HG03342 (cell line): ENCODE results near the gene ZNF615.
A peak's percentile ranks its signal among the peaks of the same experiment; 100 is the strongest.
"Not testable (repeated sequence)": the region's sequence is repeated elsewhere in the genome, so short reads cannot be mapped to it uniquely, and the experiment has no call there.

Source experiments
- ATAC-seq: cut with Tn5 transposase; IDR thresholded peaks from one replicate; pipeline ENCODE4 v1.9.1; 2021; ENCODE audit warnings: mild to moderate bottlenecking, moderate library complexity; ENCODE audit not compliant: unreplicated experiment

The ZNF615 gene

GRCh38 chr19:52007806-52008557 lies at the start of gene ZNF615:
ZNF615 (minus strand) TSS chr19:52008211; CDS start chr19:52003711, 4,500 bp downstream.
- peak; percentile 70 for ATAC-seq

- not testable (repeated sequence) for ATAC-seq
These were observed 48.5 kb upstream of the ZNF615 start for GRCh38 chr19:52056480-52056879.

GRCh38 chr19:52051736-52052135 lies 43.7 kb upstream of the ZNF615 start:
- ATAC-seq: not testable (repeated sequence)

GRCh38 chr19:52048555-52049501 lies 40.8 kb upstream of the ZNF615 start, which contains the start of gene ZNF432:
ZNF432 (minus strand) TSS chr19:52048838; CDS start chr19:52046868, 1,970 bp downstream.
- ATAC-seq: peak; percentile 90

GRCh38 chr19:52039169-52039568 lies 31.2 kb upstream of the ZNF615 start:
- no peak for ATAC-seq

- no peak for ATAC-seq
These were observed 26.2 kb upstream of the ZNF615 start for GRCh38 chr19:52034051-52034728.

GRCh38 chr19:52028780-52029123 lies 20.7 kb upstream of the ZNF615 start:
- peak; percentile 22 for ATAC-seq

DNA sequence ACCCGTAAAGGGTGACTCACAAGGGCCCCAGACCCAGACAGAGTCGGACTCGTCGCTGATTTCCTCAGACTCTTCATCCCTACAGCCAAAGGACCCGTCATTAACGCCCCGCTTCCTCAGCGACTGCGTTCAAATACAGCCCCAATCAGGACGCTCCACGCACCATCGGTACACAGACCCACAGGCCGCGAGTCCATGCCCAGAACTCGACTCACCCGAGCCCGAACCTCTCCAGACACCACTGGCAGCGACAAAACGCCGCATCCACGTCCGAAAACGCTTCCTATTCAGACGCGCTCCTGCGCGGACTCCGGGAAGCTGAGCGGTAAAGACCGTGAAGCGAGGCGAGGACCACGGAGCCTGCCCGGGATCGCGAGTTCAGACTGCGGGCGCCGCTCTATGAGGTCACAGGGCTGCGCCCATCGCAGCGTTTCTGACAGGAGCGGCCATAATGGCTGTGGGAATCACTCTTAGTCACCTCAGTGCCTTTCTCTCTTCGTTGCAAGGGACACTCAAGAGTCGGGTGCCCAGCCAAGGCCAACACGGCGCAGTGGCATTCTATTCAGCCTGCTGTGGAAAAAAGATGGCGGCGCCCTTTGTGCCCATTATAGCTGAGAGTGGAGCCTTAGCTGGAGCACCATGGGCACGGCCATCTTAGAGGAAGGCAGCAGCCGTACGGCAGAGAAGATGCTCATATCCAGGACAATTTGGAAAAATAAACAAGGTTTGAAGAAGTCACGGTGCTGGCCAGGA lies 20.2 kb upstream of the ZNF615 start, which contains the start of gene ZNF614:
Gene ZNF614 (minus strand): TSS at position 353 of the 753 bp plus-strand sequence. CDS start 2,634 bp downstream, outside the sequence.
- ATAC-seq: peak; percentile 78

DNA sequence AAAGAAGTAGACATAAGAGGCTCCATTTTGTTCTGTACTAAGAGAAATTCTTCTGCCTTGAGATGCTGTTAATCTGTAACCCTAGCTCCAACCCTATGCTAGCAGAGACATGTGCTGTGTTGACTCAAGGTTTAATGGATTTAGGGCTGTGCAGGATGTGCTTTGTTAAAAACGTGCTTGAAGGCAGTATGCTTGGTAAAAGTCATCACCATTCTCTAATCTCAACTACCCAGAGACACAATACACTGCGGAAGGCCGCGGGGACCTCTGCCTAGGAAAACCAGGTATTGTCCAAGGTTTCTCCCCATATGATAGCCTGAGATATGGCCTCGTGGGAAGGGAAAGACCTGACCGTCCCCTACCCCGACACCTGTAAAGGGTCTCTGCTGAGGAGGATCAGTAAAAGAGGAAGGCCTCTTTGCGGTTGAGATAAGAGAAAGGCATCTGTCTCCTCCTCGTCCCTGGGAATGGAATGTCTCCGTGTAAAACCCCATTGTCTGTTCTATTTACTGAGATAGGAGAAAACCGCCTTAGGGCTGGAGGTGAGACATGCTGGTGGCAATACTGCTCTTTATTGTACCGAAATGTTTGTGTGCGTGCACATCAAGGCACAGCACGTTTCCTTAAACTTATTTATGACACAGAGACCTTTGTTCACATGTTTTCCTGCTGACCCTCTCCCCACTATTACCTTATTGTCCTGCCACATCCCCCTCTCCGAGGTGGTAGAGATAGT lies 18.4 kb upstream of the ZNF615 start:
- not testable (repeated sequence) for ATAC-seq

DNA sequence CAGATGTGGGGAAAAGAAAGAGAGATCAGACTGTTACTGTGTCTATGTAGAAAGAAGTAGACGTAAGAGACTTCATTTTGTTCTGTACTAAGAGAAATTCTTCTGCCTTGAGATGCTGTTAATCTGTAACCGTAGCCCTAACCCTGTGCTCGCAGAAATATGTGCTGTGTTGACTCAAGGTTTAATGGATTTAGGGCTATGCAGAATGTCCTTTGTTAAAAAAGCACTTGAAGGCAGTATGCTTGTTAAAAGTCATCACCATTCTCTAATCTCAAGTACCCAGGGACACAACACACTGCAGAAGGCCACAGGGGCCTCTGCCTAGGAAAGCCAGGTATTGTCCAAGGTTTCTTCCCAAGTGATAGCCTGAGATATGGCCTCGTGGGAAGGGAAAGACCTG lies 16.5 kb upstream of the ZNF615 start:
- ATAC-seq: not testable (repeated sequence)

GRCh38 chr19:52022193-52022592 lies 14.2 kb upstream of the ZNF615 start:
- ATAC-seq: no peak

DNA sequence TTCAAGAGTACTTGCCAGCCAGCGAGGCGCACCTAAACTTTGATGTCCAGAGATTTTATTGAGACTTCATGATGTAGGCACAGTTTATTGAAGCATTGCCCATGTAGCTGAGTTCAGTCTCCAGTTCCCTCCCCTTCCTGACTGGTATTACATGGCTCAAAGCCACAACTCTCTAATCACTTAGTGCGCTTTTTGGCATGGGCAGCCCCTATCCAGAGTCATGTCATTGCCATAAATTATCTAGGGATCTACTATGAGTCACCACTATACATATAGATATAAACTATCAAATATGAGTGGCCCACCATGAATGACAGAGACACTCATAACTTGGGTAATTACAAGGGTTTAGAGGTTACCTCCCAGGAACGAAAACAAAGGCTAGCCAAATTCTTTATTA lies 12.5 kb upstream of the ZNF615 start:
- ATAC-seq: no peak

GRCh38 chr19:52010674-52011073 lies 2.7 kb upstream of the ZNF615 start:
- no peak for ATAC-seq

- peak; percentile 23 for ATAC-seq
These were observed 583 bp downstream of the ZNF615 start for GRCh38 chr19:52007451-52007805.

DNA sequence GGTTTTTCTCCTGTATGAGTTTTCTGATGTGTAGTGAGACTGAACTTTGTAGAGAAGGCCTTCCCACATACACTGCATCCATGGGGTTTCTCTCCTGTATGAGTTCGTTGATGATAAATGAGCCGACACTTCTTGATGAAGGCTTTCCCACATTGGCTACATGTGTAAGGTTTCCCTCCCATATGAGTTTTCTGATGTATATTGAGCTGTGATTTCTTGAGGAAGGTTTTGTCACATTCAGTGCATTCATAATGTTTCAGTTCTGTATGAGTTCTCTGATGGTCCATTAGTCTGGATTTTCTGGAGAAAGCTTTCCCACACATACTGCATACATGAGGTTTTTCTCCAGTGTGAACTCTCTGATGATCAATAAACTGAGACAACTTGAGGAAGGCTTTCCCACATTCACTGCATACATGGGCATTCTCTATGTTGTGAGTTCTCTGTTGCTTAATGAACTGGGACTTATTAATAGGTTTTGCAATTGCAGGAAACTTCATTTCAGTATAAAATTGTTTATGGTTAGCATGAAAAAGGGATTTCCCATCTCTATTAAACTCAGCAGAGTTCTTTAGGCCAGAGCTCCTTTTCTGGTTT lies 13.9 kb downstream of the ZNF615 start:
- no peak for ATAC-seq

DNA sequence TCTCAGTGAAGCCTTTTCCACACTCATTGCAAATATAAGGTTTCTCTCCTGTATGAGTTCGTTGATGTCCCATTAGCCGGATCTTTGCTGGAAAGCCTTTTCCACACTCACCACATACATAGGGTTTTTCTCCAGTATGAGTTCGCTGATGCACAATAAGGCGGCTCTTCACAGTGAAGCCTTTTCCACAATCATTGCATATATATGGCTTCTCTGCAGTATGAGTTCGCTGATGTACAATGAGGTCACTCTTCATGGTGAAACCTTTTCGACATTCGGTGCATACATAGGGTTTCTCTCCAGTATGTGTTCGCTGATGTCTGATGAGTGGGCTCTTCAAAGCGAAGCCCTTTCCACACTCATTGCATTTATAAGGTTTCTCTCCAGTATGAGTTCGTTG lies 14.6 kb downstream of the ZNF615 start:
- ATAC-seq: no peak

GRCh38 chr19:51986309-51987291 lies 21.4 kb downstream of the ZNF615 start, which contains the start of gene ZNF350:
ZNF350 (minus strand) TSS chr19:51986840; CDS start chr19:51974360, 12,480 bp downstream.
- ATAC-seq: peak; percentile 77

DNA sequence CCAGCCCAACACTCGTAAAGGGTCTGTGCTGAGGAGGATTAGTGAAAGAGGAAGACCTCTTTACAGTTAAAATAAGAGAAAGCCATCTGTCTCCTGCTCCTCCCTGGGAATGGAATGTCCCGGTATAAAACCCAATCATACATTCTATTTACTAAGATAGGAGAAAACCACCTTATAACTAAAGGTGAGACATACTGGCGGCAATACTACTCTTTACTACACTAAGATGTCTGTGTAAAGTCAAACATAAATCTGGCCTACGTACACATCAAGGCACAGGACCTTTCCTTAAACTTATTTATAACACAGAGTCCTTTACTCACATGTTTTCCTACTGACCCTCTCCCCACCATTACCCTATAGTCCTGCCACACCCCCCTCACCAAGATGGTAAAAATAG lies 24.6 kb downstream of the ZNF615 start:
- ATAC-seq: no peak
